Stimulated activated CD4-positive, alpha-beta T cell treated with anti-CD3 and anti-CD28 coated beads, Interleukin-12 subunit alpha, Interleukin-12 subunit beta, amount 100 ng/mL, for 4 hours (primary cell): Measurements from ENCODE around the gene CCDC78.
"Not testable (repeated sequence)": the region's sequence is repeated elsewhere in the genome, so short reads cannot be mapped to it uniquely, and the experiment has no call there.

Experiments
- DNase-seq: peaks from one replicate; pipeline ENCODE4 v3.0.0-alpha.2; 2020

CCDC78 gene

GRCh38 chr16:691242-691641, 35.0 kb downstream of the CCDC78 start:
- DNase-seq: not testable (repeated sequence)

GRCh38 chr16:689175-689897, 36.9 kb downstream of the CCDC78 start:
- DNase-seq: no peak

- no peak for DNase-seq
Measured at GRCh38 chr16:687499-687898, 38.7 kb downstream of the CCDC78 start.

GRCh38 chr16:686459-687260, 39.6 kb downstream of the CCDC78 start:
- DNase-seq: no peak

GRCh38 chr16:685967-686366, 40.3 kb downstream of the CCDC78 start:
- DNase-seq: no peak

- DNase-seq: no peak
Measured at GRCh38 chr16:684961-685696, 41.1 kb downstream of the CCDC78 start.

- peak; percentile 97 for DNase-seq
Measured at GRCh38 chr16:684071-684794, 42.0 kb downstream of the CCDC78 start, which contains the start of gene JMJD8. JMJD8 (minus strand) TSS chr16:684334; CDS start chr16:684319, 15 bp downstream.

GRCh38 chr16:683396-684070, 42.7 kb downstream of the CCDC78 start:
- no peak for DNase-seq

GRCh38 chr16:682493-683395, 43.5 kb downstream of the CCDC78 start:
- no peak for DNase-seq

GRCh38 chr16:681746-682427, 44.4 kb downstream of the CCDC78 start:
- no peak for DNase-seq

- DNase-seq: no peak
Measured at GRCh38 chr16:680967-681745, 45.1 kb downstream of the CCDC78 start.

GRCh38 chr16:680625-680945, 45.7 kb downstream of the CCDC78 start:
- DNase-seq: no peak

GRCh38 chr16:679814-680624, 46.2 kb downstream of the CCDC78 start, which contains the start of gene STUB1:
STUB1 (plus strand) TSS chr16:680410; CDS start chr16:680526, 116 bp downstream.
- DNase-seq: peak; percentile 90

GRCh38 chr16:678858-679813, 47.1 kb downstream of the CCDC78 start:
- DNase-seq: peak; percentile 53

GRCh38 chr16:678209-678857, 47.9 kb downstream of the CCDC78 start:
- DNase-seq: no peak

GRCh38 chr16:677316-678190, 48.7 kb downstream of the CCDC78 start:
- no peak for DNase-seq
